Measurements from ENCODE around the gene KLHL3. TPM values are rescaled to one million over a fixed set of nuclear protein-coding genes. Genes with fewer than 3 reads are reported as not detected.

Gene KLHL3
- total and polyA plus RNA-seq, 2 experiments from 2014 or later, result 4.9 to 10.8 TPM

- TF ChIP-seq STAT1 (IDR thresholded peaks at IDR 0.05; ENCODE audit: unreplicated experiment), result no peak
- no peak for TF ChIP-seq CTCF (conservative IDR thresholded peaks at IDR 0.05; ENCODE audit: low read depth in 2 of 2)
- TF ChIP-seq JUNB (IDR thresholded peaks at IDR 0.05; ENCODE audit: unreplicated experiment), result no peak
- TF ChIP-seq CREB1 (CRISPR knock-in tag; IDR thresholded peaks at IDR 0.05; ENCODE audit: low read depth), result no peak
- TF ChIP-seq POLR2AphosphoS5 (IDR thresholded peaks at IDR 0.05; ENCODE audit: low read depth), result no peak
- no peak for TF ChIP-seq NANOG (IDR thresholded peaks at IDR 0.05; ENCODE audit: borderline replicate concordance)
- TF ChIP-seq REST (IDR thresholded peaks at IDR 0.05; ENCODE audit: unreplicated experiment), result no peak
- no peak for TF ChIP-seq ZNF331 (CRISPR knock-in tag; IDR thresholded peaks at IDR 0.05; ENCODE audit: low read depth)
- no peak for TF ChIP-seq ETS1 (IDR thresholded peaks at IDR 0.05)
- TF ChIP-seq ZNF114 (CRISPR knock-in tag; IDR thresholded peaks at IDR 0.05), result no peak
These were observed 143.6 kb downstream of the KLHL3 start (continued) for GRCh38 chr5:137592317-137592716.

- DNase-seq (ENCODE audit: low spot score), result no peak
These were observed 146.7 kb downstream of the KLHL3 start for GRCh38 chr5:137589185-137589584.

More at GRCh38 chr5:137589185-137589584, 146.7 kb downstream of the KLHL3 start:
- H3K27ac ChIP-seq (ENCODE audit: low read depth), result no peak overlapping the region
- H4K20me1 ChIP-seq (replicated peaks; ENCODE audit: insufficient read depth), result no peaks in the 10 kb centered on the region
- ATAC-seq, result no peak
- Mint-ChIP-seq H3K9me3 (peaks cover 28% of the 10 kb centered on the region), H3K4me3 (no peak overlapping the region), H3K27ac (no peak overlapping the region), H3K4me1 (no peaks in the 10 kb centered on the region), H3K27me3 (ENCODE audit: insufficient read depth, low read depth, poor library complexity) (peaks cover 4% of the 10 kb centered on the region), H3K36me3 (ENCODE audit: low read depth) (no peaks in the 10 kb centered on the region)
- no peak overlapping the region for H2AFZ ChIP-seq
- H3F3A ChIP-seq (replicated peaks; ENCODE audit: low read depth), result no peaks in the 10 kb centered on the region
- no peaks in the 10 kb centered on the region for H3K4me1 ChIP-seq (ENCODE audit: insufficient read depth)
- no peak overlapping the region for H3K4me3 ChIP-seq
- H3K36me3 ChIP-seq (ENCODE audit: insufficient read depth), result no peaks in the 10 kb centered on the region
- no peaks in the 10 kb centered on the region for H3K9me2 ChIP-seq (ENCODE audit: insufficient read depth)
- H3K79me2 ChIP-seq (replicated peaks; ENCODE audit: insufficient read depth), result no peaks in the 10 kb centered on the region
- no peak overlapping the region for H3K4me2 ChIP-seq
- H3K27me3 ChIP-seq (ENCODE audit: insufficient read depth), result no peaks in the 10 kb centered on the region
- TF ChIP-seq ZNF462 (CRISPR knock-in tag; IDR thresholded peaks at IDR 0.05) (no peak), ETS1 (IDR thresholded peaks at IDR 0.05) (no peak)

Measured in GM23338 (cell line).